ENCODE measurements around the gene ARL16.

The ARL16 gene

DNA sequence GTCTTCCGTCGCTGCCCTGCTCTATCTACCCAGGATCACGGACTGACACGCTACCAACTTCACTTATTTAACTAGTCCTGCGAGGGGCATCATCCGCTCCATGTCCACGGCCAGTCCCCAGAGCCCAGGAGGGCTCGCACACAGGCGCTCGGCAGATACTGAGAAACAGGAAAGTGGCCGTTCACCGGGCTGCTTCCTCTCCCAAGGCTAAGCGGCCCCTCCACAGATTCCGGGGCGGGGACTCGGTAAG, 17.6 kb downstream of the ARL16 start:
- peak; percentile 45 for DNase-seq

DNA sequence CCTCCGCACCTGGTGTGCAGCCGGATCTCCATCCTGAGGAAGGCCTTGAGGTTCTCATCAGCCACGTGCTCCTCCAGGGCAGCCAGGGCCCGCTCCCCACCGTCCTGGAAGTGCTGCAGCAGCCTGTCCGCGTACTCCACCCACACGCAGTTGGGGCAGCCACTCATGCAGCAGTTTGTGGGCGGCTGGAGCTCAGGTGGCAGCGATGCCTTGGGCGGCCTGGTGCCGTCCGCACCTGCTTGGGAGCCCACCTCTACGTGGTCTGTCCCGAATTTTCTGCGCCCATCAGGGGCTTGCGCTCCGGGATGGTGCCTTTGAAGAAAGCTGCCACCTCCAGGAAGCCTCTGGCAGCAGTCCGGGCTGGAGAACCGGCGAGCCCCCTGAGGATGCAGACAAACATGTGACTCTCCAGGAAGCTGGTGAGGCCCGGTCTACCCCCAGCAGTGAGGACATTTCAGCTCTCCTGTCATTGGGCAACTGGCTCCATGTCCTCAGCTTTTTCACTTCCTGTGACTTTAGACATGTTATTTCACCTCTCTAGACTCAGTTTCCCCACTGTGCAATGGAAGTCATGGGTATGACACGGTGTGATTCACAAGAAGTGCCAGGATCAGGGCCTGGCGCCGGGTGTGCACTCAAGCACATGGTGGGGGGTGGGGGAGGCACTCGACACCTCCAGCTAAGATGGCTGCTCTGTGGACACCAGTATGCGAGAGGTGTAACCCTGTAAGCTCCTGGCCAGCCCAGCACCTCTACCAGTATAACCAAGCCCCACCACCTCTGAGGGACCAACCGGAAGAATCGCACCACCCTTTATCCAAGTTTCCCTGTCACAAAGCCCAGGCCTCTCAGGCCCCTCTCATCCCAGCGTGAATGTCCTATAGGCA, 18.1 kb downstream of the ARL16 start:
- DNase-seq = no peak

DNA sequence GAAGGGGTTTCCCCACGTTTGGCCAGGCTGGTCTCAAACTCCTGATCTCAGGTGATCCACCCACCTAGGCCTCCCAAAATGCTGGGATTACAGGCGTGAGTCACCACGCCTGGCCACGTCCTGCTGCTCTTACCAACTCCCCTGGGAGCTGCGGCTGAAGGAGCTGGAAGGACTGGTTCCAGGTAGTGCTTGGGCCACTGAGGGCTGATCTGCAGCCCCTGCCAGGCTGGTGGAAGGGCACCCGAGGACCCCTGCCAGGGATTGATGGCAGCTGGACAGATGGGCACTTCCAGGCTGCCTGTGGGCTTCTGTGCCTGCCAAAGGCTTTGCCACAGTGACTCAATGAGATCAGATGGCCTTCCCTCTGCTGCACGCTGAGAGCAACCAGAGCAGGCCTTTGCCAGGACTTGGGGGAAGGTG, 19.5 kb downstream of the ARL16 start:
- DNase-seq = no peak

DNA sequence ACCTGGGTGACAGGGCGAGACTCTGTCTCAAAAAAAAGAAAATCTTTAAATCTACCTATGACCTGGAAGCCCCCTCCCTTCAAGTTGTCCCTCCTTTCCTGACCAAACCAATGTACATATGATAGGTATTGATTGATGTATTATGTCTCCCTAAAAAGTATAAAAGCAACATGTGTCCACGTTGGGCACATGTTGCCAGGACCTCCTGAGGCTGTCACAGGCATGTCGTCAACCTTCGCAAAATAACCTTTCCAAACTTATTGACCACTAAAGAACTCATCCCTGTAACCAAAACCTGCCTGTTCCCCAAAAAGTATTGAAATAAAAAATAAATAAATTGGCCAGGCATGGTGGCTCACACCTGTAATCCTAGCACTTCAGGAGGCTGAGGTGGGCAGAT, 21.6 kb downstream of the ARL16 start:
- DNase-seq = no peak

DNA sequence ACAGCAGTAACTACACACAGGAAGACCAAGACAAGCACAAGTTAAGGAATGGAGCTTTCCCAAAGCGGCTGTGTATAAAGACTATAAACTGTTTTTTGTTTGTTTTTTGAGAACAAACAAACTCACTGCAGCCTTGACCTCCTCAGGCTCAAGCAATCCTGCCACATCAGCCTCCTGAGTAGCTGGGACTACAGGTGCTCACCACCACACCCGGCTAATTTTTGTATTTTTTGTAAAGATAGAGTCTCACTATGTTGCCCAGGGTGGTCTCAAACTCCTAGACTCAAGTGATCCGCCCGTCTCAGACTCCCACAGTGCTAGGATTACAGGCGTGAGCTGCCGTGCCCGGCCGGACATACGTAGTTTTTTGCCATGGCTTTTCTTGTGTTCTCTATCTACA, 23.2 kb downstream of the ARL16 start:
- no peak for DNase-seq

DNA sequence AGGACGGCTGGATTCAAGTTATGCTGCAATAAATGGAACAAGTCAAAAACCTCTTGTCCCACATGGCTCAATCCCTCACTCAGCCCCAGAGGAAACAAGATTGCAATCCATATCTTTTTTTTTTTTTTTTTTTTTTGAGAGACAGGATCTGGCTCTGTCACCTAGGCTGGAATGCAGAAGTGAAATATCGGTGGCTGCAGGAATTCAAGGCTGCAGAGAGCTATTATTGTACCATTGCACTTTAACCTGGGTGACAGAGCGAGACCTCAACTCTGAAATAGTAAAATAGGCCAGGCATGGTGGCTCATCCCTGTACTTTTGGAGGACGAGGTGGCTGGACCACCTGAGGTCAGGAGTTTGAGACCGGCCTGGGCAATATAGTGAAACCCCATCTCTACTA, 24.6 kb downstream of the ARL16 start:
- DNase-seq = no peak

DNA sequence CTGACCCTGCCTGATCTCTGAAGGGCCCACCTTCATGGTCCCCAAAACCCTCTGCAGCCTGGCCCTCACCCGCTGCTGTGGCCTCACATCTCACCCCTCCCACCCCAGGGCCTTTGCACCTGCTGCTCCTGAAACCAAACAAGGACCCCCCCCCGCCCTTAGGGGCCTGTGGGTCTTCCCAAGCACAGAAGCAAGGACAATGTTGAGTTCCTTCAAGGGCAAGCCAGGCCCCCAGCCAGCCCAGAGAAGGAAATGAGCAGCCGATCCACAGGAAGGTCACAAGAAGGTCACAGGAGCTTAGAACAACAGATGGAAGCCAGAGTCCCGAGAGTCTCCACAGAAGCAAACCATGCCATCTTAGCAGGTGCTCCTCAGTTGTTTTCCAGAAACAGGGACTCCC, 26.8 kb downstream of the ARL16 start:
- no peak for DNase-seq

DNA sequence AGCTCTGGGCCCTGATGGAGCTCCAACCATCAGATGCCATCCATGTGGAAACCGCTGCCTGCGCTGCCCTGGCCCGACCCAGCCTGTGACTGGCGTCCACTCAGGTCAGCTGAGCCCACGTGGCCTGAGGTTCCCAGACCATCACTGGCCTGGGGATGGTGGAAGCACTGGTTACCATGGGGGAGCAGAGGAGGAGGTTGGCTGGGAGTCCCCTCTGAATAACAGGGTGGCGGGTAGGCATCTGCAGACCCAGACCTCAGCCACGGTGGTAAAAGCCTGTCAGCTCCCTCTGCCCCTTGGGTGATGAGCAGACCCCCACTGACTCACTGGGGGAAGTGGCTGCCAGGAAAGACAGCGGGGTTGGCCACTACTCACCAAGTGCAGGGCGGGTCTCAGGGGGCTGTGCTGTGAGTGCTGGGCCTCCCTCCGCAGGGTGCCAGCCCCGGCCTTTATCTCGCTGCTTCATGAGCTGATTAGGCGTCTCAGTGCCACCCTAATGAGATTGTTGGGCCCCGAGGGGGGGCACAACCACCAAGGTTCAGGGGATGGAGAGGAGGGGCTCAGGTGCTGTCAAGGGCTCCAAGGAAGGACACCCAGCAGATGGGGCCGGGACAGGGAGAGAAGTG, 27.4 kb downstream of the ARL16 start, which contains the start of gene PDE6G:
TSS of gene PDE6G (minus strand) at position 425 of the 626 bp plus-strand sequence. CDS start 3,237 bp downstream, outside the sequence.
- DNase-seq = no peak

DNA sequence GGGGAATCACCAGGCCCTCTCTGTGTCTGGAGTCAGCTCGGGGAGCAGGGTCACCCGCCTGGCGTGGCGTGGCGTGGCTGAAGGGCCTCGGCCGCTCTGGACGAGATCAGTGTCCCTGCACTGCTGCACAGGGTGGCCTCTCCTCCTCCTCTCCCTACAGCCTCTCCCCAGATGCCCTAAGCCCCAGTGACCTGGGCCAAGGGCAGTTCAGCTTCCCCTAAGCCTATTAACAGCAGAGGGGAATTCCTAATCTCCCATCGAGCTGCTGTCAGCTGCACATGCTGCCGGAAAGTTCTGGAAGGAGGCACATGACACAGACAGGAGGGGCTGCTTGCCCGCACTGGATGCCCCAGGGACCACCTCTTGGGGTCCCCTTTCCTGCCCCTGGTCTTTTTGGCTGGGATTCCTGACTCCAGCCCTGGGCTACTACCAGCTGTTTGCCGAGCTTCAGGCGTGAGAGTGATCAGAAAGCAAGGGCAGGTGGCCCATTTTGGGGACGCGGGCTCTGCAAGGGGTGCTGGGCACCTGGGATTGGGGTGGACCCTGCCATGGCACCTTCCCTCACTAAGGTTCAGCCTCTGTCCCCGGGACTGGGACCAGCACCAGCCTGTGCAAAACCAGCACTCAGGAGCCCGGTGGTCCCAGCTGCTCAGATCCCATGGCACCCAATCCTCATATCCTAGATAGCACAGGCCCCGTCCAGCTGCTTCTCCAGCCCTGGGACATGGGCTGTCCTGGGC, 28.0 kb downstream of the ARL16 start:
- no peak for DNase-seq

DNA sequence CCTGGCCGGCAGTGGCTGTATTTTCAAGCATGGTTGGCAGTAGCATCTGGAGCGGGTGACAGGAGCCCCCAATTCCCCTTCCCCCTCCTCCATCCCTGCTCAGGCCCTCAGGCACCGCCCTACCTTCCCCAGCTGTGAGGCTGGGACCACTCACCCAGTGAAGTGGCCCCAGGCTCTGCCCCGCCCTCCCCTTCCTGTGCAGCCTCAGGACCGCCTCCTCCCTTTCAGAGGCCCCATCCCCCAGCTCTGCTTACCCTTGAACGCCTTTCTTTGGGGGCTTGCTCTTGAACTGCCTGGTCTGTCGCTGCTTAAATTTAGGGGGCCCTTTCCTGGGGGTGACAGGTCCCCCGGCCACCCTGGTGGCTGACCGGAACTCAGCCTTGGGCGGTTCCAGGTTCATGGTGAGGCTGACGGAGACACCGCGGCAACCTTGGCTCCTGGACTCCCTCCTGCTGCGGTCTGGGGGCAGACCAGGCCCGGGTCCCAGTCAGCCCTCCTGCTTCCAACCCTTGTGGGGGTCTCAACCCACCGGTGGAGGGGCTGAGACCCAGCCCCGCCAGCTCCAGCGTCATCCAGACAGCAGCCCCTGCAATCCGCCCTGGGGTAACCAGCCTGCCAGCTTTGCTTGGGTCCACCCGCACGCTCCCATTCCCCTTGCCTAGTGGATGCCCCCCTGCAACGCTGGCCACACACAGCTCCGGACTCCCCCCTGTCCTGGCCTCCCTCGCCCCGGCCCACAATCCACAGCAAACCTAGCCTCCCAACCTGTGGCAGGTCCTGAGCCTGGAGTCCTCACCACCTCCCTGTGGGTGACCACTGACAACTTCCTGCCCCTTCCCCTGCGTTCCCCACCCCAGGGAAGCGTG, 30.5 kb downstream of the ARL16 start:
- no peak for DNase-seq

DNA sequence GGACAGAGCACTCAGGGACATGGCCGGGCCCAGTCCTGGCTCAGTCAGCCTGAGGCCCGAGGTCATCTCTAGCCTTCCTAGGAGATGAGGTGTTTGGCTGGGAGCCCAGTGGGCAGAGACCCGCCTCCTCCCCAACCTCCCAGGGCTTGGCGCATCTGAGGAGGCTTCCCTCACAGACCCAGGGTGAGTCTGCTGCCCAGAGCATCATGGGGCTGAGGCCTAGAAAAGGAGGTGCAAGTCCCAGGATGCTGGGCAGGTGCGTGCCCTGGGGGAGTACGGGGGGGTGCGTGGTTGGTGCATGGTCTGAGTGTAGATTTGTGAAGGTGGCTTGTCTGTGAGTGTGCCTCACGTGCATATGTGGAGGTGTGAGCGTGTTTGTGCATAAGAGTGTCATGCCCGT, 31.9 kb downstream of the ARL16 start:
- no peak for DNase-seq

DNA sequence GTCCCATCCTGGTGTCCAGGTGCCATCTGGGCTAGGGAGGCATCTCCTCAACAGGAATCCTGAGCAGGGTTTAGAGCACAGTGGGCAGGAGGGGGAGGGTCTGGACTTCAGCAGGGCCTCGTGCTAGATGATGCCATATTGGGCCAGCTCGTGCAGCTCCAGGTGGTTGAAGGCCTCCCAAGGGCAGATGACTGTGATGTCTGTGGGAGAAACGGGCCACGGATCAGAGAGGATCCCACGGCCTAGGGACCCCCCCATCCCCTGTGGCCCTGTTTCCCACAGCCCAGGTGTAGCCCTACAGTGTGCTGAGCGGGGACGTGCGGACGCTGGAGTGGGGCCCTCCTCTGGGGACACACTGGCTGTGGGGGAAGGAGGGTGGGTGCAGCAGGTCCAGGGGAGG, 32.6 kb downstream of the ARL16 start:
- no peak for DNase-seq

DNA sequence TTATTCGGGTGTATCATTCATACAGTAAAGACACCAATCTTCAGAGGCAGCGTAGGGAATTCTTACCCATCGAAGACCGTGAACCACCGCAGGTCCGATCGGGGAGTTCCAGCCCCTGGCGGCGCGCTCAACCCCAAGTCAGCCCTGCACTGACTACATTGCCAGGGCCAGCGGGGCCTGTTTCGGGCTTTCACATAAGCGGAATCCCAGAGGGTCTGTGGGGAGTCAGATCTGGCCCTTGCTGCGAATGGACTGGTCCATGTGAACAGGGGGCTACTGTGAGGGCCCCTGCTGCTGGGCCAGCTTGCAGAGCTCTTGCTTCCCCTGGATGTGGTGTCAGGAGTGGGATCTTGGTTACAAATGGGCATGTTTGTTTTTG, 34.9 kb downstream of the ARL16 start:
- DNase-seq = no peak

DNA sequence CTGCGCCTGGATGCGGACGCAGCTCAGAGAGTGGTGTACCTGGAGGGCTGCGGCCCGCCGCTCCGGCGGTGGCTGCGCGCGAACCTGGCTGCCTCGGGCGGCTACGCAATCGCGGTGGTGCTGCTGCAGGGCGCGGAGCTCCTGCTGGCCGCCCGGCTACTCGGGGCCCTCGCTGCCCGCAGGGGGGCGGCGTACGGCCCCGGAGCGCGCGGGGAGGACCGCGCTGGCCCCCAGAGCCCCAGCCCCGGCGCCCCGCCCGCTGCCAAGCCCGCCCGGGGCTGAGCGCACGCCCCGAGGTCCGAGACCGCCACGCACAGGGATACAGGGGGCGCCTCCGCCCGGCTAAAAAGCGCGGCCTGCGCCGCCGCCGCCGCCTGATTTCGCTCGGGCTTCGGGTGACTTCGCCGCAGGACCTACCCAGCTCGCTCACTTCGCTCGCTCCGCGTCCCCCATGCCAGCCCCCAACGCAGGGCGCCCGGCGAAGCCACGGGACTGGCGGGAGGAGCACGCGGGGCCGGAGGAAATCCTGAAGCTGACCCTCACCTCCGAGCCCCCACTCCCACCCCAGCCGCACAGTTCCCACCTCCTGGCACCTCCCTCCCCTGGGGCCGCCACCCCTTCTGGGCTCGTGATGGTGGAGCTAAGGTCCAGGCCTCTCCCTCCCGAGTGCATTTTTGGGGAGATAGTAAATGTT, 35.4 kb downstream of the ARL16 start:
- no peak for DNase-seq

DNA sequence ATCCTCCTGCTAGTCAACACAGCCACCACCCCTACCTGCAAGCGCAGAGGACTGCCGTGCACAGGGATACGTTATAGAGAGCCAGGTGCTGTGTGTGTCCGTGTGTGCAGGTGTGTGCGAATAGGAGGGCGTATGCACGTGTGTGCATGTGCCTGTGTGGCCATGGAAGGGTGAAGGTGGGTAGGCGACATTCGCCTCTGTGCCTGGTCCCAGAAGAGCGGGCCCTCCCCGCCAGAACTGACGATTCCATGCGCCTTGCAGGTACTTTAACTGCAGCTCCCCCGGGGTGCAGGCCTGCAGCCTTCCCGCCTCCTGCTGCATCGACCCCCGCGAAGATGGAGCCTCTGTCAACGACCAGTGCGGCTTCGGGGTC, 36.0 kb downstream of the ARL16 start:
- DNase-seq = no peak

DNA sequence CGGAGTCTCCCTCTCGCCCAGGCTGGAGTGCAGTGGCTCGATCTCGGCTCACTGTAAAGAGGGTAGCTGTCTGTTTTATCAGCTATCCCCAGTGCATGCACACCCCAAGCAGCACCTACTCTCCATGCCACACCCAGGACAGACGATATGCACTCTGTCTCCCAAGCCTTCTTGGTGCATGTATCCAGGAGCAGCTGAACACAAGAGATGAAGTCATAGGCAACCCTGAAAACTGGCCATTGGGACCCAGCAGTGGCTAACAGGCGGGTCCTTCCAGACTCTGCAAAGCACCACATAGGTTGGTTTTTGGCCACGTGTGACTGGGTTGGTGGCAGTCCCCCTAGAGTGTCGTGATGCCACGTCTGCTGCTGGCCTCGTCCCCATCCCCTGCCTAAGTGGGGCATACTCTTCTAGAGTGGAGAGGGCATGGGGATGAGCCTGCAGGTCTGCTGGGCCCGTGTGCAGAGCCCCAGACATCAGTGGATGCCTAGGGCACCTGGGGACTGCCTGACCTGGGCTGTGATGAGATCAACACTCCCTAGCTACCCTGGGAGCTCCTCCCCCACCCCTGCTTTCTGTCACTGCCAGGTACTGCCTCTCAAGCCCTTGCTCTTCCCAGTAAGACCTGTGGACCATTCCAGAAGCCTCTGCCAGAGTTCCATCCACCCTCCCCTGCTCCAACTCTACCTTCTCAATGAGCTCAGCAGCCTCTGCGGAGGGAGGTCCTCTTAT, 36.6 kb downstream of the ARL16 start:
- DNase-seq = no peak

DNA sequence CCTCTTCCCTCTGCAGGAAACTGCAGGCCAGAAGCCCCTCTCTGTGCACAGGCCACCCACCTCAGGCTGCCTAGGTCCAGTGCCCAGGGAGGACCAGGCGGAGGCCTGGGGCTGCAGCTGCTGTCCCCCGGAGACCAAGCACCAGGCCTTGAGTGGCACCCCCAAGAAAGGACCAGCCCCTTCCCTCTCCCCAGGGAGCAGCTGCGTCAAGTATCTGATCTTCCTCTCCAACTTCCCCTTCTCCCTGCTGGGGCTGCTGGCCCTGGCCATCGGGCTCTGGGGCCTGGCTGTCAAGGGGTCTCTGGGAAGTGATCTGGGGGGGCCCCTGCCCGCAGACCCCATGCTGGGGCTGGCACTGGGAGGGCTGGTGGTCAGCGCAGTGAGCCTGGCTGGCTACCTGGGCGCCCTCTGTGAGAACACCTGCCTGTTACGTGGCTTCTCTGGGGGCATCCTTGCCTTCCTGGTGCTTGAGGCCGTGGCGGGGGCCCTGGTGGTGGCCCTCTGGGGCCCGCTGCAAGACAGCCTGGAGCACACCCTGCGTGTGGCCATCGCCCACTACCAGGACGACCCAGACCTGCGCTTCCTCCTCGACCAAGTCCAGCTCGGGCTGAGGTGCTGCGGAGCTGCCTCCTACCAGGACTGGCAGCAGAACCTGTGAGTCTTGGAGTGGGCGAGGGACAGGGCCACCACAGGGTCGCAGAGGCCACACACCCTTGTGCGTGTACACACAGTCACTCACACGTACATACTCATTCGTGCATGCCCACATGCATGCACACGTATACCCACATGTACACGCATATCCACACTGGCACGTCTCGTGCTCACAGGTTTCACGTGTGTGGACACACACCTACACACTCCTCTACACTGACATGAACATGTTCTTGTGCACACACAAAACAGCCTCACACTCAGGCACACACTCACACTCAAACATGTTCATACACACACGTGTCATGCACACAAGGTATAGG, 38.3 kb downstream of the ARL16 start:
- DNase-seq = no peak

DNA sequence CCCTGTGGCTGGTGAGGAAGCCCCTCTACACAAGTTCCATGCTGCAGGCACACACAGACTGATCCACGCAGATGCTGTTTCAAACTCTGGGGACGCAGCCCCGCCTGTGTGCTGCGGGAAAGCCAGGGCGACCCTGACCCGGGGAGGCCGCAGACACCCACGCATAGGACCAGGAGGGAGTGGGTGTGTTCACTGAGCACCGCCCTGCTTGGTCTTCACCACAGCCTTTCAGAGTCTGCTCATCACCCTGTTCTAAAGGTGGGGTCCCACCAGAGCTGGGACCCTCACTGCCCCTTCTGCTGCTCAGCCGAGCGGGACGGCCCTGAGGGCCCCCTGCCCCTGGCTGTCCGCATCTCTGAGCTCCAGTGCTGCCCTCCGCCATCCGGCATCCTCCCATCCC, 39.1 kb downstream of the ARL16 start:
- DNase-seq = no peak

DNA sequence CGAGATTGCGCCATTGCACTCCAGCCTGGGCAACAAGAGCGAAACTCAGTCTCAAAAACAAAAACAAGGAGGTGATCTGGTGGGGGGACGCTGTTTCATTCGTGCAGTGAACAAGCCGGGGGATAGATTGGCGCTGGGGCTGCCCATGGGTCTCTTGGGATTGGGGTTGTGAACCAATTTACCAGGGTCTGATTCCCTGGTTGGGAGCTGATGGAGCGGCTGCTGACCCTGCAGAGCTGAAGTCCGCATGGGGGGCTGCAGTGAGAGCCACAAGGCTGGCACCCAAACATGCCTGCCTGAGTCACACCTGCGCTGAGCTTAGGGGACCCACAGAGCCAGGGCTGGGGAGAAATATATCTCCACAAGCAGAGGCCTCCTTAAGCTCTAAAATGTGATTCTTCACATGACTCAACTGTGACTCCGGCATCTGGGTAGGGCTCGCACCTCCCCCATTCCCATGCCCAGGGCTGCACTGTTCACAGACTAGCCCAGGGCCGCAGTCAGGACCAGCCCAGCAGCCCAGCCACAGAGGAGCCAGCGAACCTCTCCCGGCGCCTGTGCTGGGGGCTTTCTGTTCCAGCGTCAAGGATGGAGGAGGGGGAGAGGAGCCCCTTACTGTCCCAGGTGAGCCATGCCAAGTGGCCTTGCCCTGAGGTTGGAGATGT, 41.6 kb downstream of the ARL16 start:
- no peak for DNase-seq

DNA sequence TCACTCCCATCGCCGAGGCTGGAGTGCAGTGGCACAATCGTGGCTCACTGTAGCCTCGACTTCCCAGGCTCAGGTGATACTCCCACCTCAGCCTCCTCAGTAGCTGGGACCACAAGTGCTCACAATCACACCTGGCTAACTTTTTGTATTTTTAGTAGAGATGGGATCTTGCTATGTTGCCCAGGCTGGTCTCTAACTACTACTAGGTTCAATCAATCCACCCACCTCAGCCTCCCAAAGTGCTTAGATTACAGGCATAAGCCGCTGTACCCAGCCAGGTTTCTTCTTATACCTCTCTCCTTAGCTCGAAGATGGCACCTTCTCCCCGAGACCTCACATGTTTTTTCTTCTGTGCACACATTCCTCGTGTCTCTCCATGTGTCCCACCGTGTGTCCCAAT, 43.6 kb downstream of the ARL16 start:
- DNase-seq = no peak

Measured in NCI-H526 treated with DMSO at 0.1 percent for 48 hours (cell line).